HG03135 (cell line): Measurements from ENCODE around the gene DOK5.

ENCODE experiments used
- ATAC-seq: cut with Tn5 transposase; IDR thresholded peaks from one replicate; pipeline ENCODE4 v1.9.1; 2021; ENCODE audit warnings: mild to moderate bottlenecking, moderate library complexity; ENCODE audit not compliant: unreplicated experiment

The DOK5 gene

DNA sequence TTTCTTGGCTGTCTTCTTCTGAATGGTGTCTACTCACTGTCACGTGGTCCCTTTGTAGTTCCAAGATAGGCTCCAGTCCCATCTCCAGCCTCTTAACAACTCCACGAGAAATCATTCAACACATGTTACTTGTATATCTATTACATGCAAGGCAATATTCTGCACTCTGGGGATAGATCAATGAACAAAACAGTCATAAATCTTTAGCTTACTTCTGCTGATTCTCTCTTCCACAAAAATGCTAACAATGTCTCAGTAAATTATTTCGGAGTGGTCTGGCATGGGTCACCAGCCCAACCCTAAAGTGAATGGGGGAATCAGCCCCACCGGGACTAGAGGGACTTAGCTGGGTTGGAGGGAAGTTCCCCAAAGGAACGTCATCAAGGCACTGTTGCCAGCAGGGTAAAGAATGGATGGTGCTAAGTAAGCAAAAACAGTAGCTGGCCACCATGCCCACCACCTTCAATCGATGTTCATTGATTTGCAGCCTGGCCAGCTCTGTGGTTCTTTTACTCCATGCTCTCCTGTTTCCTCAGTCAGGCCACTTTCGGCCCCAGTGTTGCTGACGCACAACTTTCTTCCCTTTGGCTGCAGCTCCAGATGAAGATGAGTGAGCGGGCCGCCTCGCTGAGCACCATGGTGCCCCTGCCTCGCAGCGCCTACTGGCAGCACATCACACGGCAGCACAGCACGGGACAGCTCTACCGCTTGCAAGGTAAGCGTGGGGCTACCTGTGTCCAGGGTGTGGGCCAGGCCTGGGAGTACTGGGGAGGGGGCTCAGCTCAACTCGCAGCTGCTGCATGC, 167.7 kb downstream of the DOK5 start:
- ATAC-seq: no peak

DNA sequence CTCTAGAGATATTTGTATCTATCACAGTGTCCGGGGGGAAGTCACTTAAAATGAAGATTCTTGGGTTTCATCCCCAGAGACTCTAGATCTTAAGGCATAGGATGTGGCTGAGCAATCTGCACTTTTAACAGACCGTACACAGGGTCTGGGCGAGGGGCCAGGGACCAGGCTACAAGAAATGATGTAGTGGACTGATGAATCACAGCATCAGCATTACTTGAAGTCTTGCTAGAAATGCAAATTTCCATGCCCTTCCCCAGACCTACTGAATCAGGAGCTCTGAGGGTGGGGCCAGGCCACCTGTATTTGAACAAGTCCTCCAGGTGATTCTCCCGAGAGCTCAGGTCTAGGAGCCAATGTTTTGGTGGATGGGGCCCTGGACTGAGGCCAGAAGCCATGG, 168.4 kb downstream of the DOK5 start:
- ATAC-seq: no peak

- ATAC-seq: no peak
These were observed 170.2 kb downstream of the DOK5 start for GRCh38 chr20:54645445-54646155.

- no peak for ATAC-seq
These were observed 170.7 kb downstream of the DOK5 start for GRCh38 chr20:54646156-54646517.

DNA sequence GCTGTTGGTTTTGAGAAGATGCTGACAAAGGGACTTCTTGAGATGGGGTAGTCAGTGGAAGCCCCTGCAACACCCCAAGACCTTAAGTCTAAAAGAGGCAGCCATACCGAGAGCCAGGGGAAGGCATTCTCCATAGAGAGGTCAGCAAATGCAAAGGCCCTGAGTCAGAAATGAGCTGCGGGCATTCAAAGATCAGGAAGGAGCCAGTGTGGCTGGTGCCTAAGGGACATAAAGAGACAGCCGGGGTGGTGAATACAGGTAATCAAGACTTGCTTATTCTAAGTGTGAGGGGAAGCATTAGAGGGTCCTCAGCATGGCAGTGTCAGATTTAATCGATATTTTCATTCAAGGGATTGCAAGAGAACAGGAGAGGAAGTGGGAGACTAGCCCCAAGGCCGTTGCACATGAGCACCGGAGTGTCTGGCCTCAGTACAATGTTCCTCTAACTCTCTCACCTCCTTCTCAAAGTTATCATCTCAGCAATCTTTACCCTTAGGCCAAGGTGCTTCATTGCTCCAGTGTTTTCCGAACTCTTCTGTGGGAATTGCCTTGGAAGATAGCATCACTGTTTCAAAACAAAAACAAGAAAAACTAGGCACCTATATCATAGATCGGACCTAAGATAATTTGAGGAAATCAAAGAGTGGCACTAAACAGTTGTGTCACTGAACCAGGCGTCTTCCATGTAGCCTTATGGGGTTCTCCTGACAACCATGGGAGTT, 173.2 kb downstream of the DOK5 start:
- no peak for ATAC-seq

DNA sequence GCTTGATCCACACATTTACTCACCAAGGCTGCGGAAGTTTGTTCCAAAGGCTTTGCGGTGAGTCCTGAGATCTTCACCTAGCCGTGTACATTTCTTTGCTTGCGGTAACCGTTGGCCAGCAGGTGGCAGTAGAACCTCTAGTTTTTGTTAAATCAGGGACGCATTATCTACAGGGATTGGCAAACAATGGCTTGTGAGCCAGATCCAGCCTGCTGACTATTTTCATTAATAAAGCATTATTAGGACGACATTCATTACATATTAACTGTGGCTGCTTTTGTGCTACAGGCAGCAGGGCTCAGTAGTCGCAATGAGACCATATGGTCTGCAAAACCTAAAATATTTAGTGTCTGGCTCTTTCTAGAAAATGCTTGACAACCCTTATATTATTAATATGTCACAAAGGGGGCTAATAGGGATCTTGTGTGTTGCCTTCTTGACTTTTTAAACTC, 174.1 kb downstream of the DOK5 start:
- no peak for ATAC-seq

DNA sequence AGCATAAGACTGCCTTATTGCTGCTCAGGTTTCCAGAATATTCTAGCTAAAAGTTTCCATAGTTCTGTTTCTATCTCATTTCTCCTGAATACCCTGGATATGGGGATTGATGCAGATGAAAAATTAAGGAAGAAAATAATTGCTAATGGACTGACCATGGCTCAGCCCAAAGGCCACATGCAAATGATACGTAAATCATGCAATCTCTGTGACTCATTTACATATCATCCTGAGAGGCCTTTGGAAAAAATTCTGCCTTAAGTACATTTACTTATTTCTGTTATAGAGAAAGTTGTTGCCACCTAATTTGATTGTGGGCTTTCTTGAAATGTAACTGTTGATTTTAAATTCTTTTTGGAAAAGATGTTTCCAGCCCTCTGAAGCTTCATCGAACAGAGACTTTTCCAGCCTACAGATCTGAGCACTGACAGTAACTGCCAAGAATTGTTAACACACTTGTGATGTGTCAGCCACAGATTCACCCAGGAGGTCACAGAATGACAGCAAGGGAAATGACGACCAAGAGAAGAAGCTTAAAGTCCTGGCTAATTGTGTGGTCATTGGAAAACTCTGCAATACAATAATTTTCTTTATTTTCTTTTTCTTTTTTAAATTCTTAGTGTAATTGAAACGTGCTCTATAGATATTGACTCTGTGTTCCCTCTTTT, 174.8 kb downstream of the DOK5 start:
- no peak for ATAC-seq

DNA sequence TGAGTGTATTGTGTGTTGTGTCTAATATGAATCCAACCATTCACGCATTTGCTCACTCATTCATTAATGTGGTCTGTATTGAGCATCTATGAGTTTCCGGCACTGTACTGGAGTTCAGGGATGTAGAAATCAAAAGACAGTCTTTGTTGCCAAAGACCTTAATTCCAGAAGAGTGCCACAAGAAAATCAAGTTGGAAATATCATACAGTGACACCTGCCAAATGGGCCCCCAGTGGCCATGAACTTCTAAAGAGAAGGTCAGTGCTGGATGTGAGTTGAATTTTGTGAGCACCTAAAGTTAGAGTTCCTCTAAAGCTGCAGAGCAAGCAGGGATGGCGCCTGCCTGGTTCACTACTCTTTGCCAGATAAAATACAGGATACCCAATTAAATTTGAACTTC, 175.9 kb downstream of the DOK5 start:
- ATAC-seq: no peak

GRCh38 chr20:54654450-54654849, 179.1 kb downstream of the DOK5 start:
- ATAC-seq: no peak

DNA sequence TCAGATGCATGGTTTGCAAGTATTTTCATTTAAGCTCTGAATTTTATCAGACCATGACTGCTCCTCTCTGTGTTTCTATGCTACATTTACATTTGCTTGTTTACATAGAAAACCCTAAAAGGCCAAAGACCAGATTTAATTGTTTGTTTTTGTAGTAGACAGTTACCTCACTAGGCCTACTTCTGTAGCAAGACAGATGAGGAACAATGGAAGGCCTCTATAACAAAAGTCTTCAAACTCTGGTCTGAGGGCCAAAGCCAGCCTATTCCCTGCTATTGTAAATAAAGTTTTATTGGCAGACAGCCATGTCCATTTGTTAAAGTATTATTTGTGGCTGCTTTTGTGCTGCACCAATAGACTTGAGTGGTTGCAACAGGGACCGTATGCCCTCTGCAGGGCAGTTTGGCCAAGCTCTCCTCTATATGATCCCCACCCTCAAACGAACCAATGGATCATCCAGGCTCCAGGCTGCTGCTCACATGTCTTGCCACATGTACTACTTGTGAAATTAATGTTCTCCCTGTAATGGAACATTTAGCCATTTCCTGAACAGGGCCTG, 182.0 kb downstream of the DOK5 start:
- ATAC-seq: no peak

GRCh38 chr20:54658525-54658924, 183.1 kb downstream of the DOK5 start:
- no peak for ATAC-seq

- no peak for ATAC-seq
These were observed 185.9 kb downstream of the DOK5 start for GRCh38 chr20:54661265-54661664.

- no peak for ATAC-seq
These were observed 186.6 kb downstream of the DOK5 start for GRCh38 chr20:54661880-54662465.

DNA sequence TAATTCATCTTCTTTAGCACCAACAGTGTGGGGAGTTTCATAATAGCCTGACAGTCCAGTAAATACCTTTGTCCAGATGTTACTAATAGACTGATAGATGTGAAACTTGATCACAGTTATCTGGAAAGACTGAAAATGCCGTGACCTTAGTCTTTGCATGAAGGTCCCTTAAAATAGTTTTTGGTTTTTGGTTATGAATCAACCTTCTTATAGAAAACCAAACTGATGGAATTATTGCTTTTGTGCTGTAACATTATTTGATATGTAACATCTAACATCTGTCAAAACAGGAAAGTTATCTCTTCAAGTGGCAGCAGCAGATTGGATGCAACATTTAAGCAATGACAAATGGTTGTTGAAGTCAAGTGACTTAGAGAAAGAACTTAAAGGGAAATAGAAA, 190.4 kb downstream of the DOK5 start:
- no peak for ATAC-seq

GRCh38 chr20:54668271-54669039, 193.1 kb downstream of the DOK5 start:
- peak; percentile 78 for ATAC-seq

GRCh38 chr20:54669040-54669363, 193.6 kb downstream of the DOK5 start:
- ATAC-seq: no peak

- no peak for ATAC-seq
These were observed 202.9 kb downstream of the DOK5 start for GRCh38 chr20:54678253-54678652.

DNA sequence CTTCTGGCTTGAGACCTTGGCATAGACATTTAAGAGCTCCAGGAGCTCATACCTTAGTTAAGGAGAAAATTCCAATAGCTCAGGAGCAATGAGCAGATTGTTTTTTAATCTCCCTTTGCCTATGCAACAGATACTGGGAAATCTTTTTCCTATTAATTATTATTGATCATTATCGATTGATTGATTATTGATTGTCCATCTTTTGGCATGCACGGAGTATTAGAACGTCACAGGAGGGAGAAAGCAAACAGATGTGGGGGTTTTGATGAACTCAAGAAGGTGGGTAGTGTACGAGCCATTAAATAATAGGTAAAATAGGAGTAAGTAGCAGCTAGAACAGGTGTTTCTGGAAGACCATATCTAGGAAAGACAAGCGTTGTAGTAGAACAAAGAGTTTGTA, 205.0 kb downstream of the DOK5 start:
- no peak for ATAC-seq

DNA sequence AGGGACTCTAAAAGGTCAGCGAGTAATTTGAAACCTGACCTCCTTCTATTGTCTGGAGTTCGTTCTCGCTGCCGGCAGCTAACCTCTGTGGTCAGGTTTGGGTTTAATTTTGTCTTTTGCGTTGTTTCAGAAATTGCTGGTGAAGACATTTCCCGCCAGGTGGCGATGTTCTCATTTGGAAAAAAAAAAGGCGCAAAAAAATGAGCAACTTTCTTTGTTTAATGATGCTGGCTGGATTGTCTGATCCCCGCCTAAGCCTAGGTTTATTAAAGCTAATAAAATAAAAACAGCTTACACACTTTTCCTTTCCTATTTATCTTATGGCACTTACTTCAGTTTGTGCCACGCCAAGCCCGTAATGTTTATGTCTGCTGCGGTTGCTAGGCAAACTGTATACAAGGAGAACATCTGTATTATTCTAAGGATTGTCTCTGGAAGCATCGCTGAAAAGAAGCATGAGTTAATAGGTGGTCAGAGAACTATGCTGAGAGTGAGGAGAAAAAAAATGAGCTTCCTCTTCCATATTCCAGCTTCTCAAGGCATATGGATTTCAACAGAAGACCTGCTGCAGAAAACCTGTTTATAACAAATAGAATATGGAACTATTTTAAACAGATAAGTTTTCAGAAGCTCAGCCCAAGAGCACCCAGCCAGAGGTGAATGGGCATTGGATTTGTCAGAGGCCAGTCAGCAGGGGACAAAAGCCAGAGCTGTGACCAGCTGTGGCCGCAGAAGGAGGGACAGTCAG, 205.7 kb downstream of the DOK5 start:
- ATAC-seq: no peak
